ENCODE results near the gene GTPBP3. TPM values are rescaled to one million over a fixed set of nuclear protein-coding genes. Genes with fewer than 3 reads are reported as not detected.
A peak's percentile ranks its signal among the peaks of the same experiment; 100 is the strongest.
"Not testable (repeated sequence)": the region's sequence is repeated elsewhere in the genome, so short reads cannot be mapped to it uniquely, and the experiment has no call there.

GTPBP3 gene
- total RNA-seq, 1 experiment from 2014 or later = 16.3 TPM

GRCh38 chr19:17358395-17358794 lies 21.0 kb downstream of the GTPBP3 start:
- DNase-seq (ENCODE audit: low read depth, low spot score) = no peak
- in situ Hi-C loops (cut with HindIII; ENCODE audit: low pct_unique_long_range_greater_than_20kb, low sequenced_read_pairs) = no loop called here

DNA sequence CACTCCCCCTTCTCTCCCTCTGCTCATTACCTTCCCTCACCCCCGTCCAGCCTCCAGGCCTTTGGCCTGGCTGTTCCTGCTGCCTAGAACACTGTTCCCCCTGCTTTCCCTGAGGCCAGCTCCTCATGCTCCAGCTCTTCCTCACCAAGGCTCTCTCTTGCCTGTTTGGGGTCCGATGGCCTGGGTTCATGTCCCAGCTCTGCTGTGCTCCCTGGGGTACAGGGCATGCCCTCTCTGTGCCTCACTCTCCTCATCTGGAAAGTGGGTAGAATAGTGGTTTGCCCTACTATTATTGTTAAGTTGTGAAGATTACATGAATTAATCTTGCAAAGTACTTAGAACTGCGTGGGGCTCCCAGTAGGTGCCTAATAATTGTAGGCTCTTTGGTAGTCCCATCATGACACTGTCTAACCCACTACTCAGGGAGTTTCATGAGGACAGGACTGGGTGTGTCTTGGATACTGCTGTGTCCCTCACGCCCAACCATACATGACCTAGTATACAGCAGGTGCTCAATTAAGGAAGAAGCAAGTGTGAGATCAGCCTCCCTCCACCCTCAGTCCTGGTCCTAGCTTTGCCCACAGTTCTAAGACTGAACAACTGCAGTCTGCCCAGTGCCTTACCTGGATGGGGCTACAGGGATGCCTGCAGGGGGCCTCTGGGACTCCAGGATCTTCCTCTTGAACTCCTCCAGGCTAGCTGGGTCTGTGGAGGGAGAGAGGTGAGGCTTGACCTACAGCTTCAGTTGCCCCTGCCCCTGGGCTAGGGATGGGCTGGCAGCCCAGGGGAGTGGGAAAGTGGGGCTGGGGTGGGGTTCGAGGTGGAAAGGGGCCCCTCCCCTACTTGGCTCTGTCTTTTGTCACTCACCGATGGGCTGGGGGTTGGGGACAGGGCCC lies 22.8 kb downstream of the GTPBP3 start:
- no peak for DNase-seq (ENCODE audit: low read depth, low spot score)
- in situ Hi-C loops (cut with HindIII; ENCODE audit: low pct_unique_long_range_greater_than_20kb, low sequenced_read_pairs) = no loop called here

DNA sequence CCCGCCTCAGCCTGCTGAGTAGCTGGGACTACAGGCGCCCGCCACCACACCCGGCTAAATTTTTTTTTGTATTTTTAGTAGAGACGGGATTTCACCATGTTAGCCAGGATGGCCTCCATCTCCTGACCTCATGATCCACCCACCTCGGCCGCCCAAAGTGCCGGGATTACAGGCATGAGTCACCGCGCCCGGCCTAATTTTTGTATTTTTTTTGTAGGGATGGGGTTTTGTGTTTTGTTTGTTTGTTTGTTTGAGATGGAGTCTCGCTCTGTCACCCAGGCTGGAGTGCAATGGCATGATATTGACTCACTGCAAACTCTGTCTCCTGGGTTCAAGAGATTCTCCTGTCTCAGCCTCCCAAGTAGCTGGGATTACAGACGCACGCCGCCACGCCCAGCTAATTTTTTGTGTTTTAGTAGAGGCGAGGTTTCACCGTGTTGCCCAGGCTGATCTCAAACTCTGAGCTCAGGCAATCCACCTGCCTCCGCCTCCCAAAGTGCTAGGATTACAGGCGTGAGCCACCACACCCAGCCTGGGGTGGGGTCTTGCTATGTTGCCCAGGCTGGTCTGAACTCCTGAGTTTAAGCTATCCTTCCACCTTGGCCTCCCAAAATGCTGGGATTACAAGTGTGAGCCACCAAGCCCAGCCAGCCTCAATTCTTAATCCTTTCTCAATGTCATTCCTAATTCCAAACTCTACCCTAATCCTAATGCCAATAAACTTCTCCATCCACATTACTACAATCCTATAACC lies 26.7 kb downstream of the GTPBP3 start:
- in situ Hi-C loops (cut with HindIII; ENCODE audit: low pct_unique_long_range_greater_than_20kb, low sequenced_read_pairs); DNase-seq (ENCODE audit: low read depth, low spot score): not testable (repeated sequence)

DNA sequence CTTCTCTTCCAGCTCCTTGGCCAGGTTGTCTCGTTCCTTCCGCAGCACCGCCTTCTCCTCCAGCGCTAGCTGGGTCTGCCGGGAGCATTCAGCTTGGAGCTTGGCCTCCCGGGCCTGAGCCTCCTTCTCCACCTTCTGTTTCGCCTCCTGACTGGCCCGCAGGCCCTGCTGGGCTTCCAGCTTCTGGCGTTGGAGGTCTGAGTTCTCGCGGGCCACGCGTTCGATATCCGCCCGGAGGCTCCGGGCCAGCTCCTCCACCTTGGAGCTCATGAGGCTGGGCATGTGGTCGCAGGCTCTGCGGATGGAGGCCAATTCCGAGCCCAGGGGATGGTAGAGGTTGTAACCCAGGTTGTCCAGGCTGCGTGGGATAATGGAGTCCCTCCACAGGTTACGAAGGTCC lies 28.0 kb downstream of the GTPBP3 start:
- in situ Hi-C loops (cut with HindIII; ENCODE audit: low pct_unique_long_range_greater_than_20kb, low sequenced_read_pairs) = no loop called here
- no peak for DNase-seq (ENCODE audit: low read depth, low spot score)

GRCh38 chr19:17370026-17370587 lies 32.8 kb downstream of the GTPBP3 start:
- in situ Hi-C loops (cut with HindIII; ENCODE audit: low pct_unique_long_range_greater_than_20kb, low sequenced_read_pairs) = no loop called here
- DNase-seq (ENCODE audit: low read depth, low spot score) = no peak

GRCh38 chr19:17376935-17377600 lies 39.7 kb downstream of the GTPBP3 start, which contains the start of gene PLVAP:
Gene PLVAP, minus strand, starts transcription at chr19:17377342. Its CDS starts 54 bp downstream, at chr19:17377288.
- DNase-seq (ENCODE audit: low read depth, low spot score) = no peak

DNA sequence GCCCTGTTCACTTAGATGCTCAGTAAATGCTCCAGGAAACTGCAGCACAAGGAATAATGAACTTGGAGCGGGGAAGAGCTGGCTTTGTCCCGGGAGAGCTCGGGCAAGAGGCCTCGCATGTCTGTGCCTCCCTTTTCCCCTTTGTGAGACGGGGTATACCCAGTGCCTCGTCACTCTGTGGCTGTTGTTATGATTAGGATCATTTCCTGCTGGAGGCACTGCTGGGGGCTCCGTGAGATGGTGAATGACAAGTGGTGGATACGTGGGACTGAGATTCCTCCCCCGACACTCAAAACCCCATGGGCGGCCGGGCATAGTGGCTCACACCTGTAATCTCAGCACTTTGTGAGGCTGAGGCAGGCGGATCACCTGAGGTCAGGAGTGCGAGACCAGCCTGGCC lies 40.9 kb downstream of the GTPBP3 start:
- no peak for DNase-seq (ENCODE audit: low read depth, low spot score)
- in situ Hi-C loops (cut with HindIII; ENCODE audit: low pct_unique_long_range_greater_than_20kb, low sequenced_read_pairs) = no loop called here

More at GRCh38 chr19:17376935-17377600, 39.7 kb downstream of the GTPBP3 start, which contains the start of gene PLVAP:
- in situ Hi-C loops (cut with HindIII; ENCODE audit: low pct_unique_long_range_greater_than_20kb, low sequenced_read_pairs) = no loop called here

DNA sequence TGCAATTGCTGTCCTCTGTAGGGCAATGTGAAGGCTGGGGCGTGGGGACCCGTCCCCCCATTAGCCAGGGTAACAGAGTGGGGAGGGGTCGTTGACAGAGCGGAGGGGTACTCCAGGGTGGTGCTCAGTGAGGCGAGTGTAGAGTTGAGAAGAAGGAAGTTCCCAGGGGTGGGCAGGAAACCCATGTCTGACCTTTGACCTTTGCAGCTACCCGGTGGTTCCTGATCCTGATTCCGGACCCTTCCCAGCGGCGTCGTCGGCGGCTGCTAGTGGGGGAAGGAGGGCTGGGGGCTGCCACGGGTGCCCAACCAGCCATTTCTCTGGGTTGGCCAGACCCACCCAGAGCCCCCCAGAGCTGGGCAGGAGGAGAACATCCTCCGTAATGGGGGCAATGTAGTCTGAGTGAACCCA lies 41.9 kb downstream of the GTPBP3 start:
- DNase-seq (ENCODE audit: low read depth, low spot score) = no peak
- in situ Hi-C loops (cut with HindIII; ENCODE audit: low pct_unique_long_range_greater_than_20kb, low sequenced_read_pairs) = no loop called here

GRCh38 chr19:17380426-17381138 lies 43.2 kb downstream of the GTPBP3 start:
- in situ Hi-C loops (cut with HindIII; ENCODE audit: low pct_unique_long_range_greater_than_20kb, low sequenced_read_pairs) = no loop called here
- no peak for DNase-seq (ENCODE audit: low read depth, low spot score)

- peak; percentile 56 for DNase-seq (ENCODE audit: low read depth, low spot score)
- in situ Hi-C loops (cut with HindIII; ENCODE audit: low pct_unique_long_range_greater_than_20kb, low sequenced_read_pairs) = no loop called here
Observed at GRCh38 chr19:17385878-17386611, 48.7 kb downstream of the GTPBP3 start.

DNA sequence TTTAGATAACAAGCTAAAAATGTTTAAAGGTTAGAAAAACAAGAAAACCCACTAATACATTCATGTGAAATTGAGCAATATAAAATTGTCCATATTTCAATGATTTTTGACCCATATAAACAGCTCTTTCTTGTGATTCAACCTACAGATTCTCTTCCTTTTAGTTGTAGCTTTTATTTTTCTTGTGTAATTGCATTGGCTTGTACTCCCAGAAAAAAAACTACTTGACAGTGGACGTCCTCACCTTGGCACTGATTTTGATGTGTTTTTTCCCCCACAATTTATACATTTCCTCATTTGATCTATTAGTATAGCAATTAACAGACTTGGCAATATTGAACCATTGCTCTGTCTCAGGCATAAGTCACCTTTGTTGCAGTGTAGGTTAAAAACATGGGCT lies 51.9 kb downstream of the GTPBP3 start:
- no peak for DNase-seq (ENCODE audit: low read depth, low spot score)
- in situ Hi-C loops (cut with HindIII; ENCODE audit: low pct_unique_long_range_greater_than_20kb, low sequenced_read_pairs) = no loop called here

DNA sequence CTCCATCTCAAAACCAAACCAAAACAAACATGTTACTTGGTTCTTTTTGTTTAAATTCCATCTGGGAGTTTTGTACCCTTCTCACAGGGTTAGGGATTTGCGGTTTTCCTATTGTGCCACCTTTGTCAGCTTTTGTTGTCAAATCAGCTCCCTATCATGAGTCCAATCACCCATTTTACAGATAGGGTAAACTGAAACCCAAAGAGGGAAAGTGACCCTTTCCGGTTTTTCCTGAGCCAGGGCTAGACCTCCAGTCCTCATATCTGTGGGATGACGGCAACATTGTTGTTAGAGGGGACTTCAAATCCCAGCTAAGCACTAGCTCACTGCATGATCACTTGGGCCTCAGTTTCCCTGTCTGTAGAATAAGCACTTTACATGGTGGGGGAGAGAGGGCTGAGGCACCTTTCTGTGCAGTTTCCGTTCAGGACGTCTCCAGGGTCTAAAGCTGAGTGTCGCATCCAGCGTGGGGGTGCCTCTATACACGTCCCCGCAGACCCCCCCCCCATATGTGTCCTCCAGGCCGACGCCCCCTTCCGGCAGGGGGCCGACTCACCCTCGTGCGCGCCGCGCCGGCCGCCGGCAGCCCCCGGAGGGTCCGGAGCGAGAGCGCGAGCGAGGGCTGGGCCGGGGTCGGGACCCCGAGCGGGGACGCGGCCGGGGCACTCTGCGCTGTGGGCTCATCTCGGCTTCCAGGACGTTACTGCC lies 52.8 kb downstream of the GTPBP3 start:
- DNase-seq (ENCODE audit: low read depth, low spot score) = no peak
- in situ Hi-C loops (cut with HindIII; ENCODE audit: low pct_unique_long_range_greater_than_20kb, low sequenced_read_pairs) = no loop called here

DNA sequence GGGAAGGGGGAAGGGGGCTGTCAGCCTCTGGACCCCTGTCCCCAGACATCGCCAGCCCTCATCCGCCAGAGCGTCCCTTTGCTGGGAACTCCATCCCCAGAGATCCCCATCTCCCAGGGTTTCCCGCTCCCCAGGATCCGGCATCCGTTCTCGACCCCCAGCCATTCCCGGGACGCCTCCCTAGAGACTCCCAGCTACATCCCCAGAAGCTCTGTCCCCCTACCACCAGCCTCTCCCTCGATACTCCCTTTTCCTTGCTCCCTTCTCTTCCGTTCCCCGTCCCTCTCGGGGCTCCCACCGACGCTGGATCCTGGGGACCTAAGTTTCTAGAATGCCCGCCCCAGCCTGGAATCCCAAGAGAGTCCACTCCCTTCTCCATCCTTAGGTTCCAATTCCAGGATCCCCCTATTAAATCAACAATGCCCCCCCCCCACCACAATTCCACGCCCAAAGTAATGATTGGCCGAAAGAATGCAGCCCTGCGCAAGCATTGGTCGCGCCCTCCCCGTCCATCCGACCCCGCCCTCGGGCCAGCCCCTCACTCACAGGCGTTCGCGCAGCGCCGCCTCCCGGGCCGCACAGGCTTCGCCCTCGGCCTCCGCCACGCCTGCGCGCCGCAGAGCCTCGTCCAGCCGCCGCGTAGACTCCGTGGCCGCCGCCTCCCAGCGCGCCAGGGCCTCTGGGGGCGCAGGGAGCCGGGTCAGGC lies 53.5 kb downstream of the GTPBP3 start:
- in situ Hi-C loops (cut with HindIII; ENCODE audit: low pct_unique_long_range_greater_than_20kb, low sequenced_read_pairs) = no loop called here
- DNase-seq (ENCODE audit: low read depth, low spot score) = peak; percentile 90

DNA sequence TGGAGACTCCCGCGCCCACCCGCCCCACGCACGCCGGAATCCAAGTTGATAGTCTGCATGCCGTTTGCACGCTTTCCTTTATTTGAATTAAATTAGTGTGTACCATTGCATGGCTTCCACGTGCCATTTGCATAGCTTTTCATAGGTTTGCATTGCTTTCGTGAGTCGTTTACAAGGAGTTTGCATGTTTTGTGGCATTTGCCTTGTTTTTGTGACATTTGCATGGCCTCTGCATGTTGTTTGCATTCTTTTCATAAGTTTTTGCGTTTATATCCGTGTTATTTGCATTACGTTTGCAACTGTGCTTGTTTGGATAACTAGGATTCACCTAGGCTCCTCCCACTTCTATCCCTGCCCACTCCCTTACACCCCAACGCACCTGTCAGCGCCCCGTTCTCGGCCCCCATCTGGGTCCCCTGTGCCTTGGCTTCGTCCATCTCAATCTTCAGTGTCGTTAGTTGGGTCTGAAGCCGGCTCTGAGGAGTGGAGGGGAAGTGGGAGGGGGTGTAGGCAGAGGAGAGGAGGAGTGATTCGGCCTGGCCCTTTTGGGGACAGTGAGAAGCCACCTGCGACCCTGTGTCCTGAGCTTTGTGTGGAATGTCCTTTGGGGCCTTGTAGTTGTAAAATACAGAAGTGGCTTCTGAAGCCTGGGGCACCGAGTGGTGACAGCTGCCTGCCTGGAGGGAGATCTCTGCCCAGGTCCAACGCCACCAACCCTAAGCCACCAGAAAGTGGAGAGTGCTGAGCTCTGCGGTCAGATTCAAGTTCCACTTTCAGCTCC lies 54.2 kb downstream of the GTPBP3 start:
- no peak for DNase-seq (ENCODE audit: low read depth, low spot score)
- in situ Hi-C loops (cut with HindIII; ENCODE audit: low pct_unique_long_range_greater_than_20kb, low sequenced_read_pairs) = no loop called here
